Loucy (cell line): ENCODE measurements around the gene LOC128125822.

Experiments used
- CTCF ChIP-seq: fragments of 200-600 bp; sonication (generic); conservative IDR thresholded peaks from 2 replicates; pipeline ENCODE4 v1.5.1; 2014; ENCODE audit warnings: mild to moderate bottlenecking, antibody characterized with exemption, low read length
- EZH2phosphoT487 ChIP-seq: fragments of 200-600 bp; IDR thresholded peaks from 2 replicates; pipeline ENCODE4 v1.6.1; 2018; ENCODE audit warnings: antibody characterized with exemption, mild to moderate bottlenecking, moderate library complexity, borderline replicate concordance

GRCh38 chr6:63609231-63609630 is 37.0 kb downstream of the LOC128125822 start:
- TF ChIP-seq CTCF: no peak
- no peak for TF ChIP-seq EZH2phosphoT487
